CD4-positive, alpha-beta T cell (primary cell): ENCODE results near the gene CCSER1. TPM values are rescaled to one million over a fixed set of nuclear protein-coding genes. Genes with fewer than 3 reads are reported as not detected.
"Not testable (repeated sequence)": the region's sequence is repeated elsewhere in the genome, so short reads cannot be mapped to it uniquely, and the experiment has no call there.

ENCODE experiments used
- ATAC-seq: fragments of 200-7000 bp; cut with Tn5 transposase; one replicate; pipeline ENCODE4 v1.10.0; 2022; ENCODE audit warnings: mild to moderate bottlenecking; ENCODE audit not compliant: poor library complexity
- CTCF ChIA-PET: fragments of 350-600 bp; sonication (Branson Sonifier 250); formaldehyde crosslinking; loops from one replicate; lab custom pipeline; 2021; ENCODE audit warnings: antibody characterized with exemption, inconsistent platforms; lab: Charles Lee
- POLR2A ChIA-PET: fragments of 350-600 bp; sonication (Branson Sonifier 250); formaldehyde crosslinking; loops from one replicate; lab custom pipeline; 2021; ENCODE audit warnings: antibody characterized with exemption, inconsistent platforms; lab: Charles Lee
- DNase-seq, 14 experiments: peaks; one replicate each; pipeline ENCODE4 v3.0.0-alpha.2; 2013 to 2020; ENCODE audit warnings: mixed read lengths in 2 of 14
- H3K27ac ChIP-seq, 2 donors: one replicate each; pipeline versions ENCODE4 v1.5.1 to v1.7.0; 2013; ENCODE audit warnings: low read length in 2 of 2, low read depth in 1 of 2, mild to moderate bottlenecking in 1 of 2
- H3K27me3 ChIP-seq, 2 experiments: 1 replicate in 1 of 2; 2 replicates in 1 of 2; pipeline versions ENCODE4 v1.6.1 to v1.7.0; 2013; ENCODE audit warnings: low read length in 2 of 2, control low read depth in 1 of 2, mild to moderate bottlenecking in 1 of 2, moderate library complexity in 1 of 2; ENCODE audit not compliant: insufficient read depth in 2 of 2, control insufficient read depth in 1 of 2
- H3K36me3 ChIP-seq: one replicate; pipeline ENCODE4 v1.6.1; 2013; ENCODE audit warnings: low read length, control low read depth; ENCODE audit not compliant: insufficient read depth
- H3K4me1 ChIP-seq: one replicate; pipeline ENCODE4 v1.6.1; 2013; ENCODE audit warnings: low read length, control low read depth; ENCODE audit not compliant: insufficient read depth
- H3K4me3 ChIP-seq: one replicate; pipeline ENCODE4 v1.5.1; 2013; ENCODE audit warnings: mild to moderate bottlenecking, low read length, moderate library complexity
- H3K9me3 ChIP-seq, 2 experiments: 1 replicate in 1 of 2; 2 replicates in 1 of 2; pipeline versions ENCODE4 v1.6.1 to v1.7.0; 2013; ENCODE audit warnings: low read length in 2 of 2, mild to moderate bottlenecking in 2 of 2, control low read depth in 1 of 2, moderate library complexity in 1 of 2; ENCODE audit not compliant: control insufficient read depth in 1 of 2, insufficient read depth in 1 of 2
- H3K27ac Mint-ChIP-seq: one replicate; pipeline ENCODE4 v1.8.0; 2020; ENCODE audit warnings: mixed read lengths
- H3K27me3 Mint-ChIP-seq: one replicate; pipeline ENCODE4 v1.8.0; 2021; ENCODE audit warnings: mixed read lengths
- H3K36me3 Mint-ChIP-seq: one replicate; pipeline ENCODE4 v1.8.0; 2021; ENCODE audit warnings: low read depth, mixed read lengths
- H3K4me1 Mint-ChIP-seq: one replicate; pipeline ENCODE4 v1.8.0; 2021; ENCODE audit warnings: low read depth, mixed read lengths
- H3K4me3 Mint-ChIP-seq: one replicate; pipeline ENCODE4 v1.8.0; 2020; ENCODE audit warnings: mild to moderate bottlenecking, mixed read lengths
- H3K9me3 Mint-ChIP-seq: one replicate; pipeline ENCODE4 v1.8.0; 2020; ENCODE audit warnings: mixed read lengths
- intact Hi-C, 2 experiments: fragments of 100-400 bp; cut with DNase I in 1 of 2; cut with micrococcal nuclease in 1 of 2; formaldehyde crosslinking; loops; one replicate each; pipeline versions ENCODE4 v1.15.1 to v1.9.0; 2023 to 2025; cut with DNase I, micrococcal nuclease
- total RNA-seq, 174 experiments: library from RNA in 2 of 174; stranded (reverse) in 2 of 174; gene quantifications; one replicate each; pipeline ENCODE4 v1.2.3 and lab custom pipeline; 2021 to 2026
- TF ChIP-seq, protein P1 (sequence below): fragments of 200-600 bp; IDR thresholded peaks from one replicate; pipeline ENCODE4 v1.8.0; 2022; ENCODE audit warnings: antibody characterized with exemption, mild to moderate bottlenecking

The CCSER1 gene
- total RNA-seq, 2 experiments from 2014 or later = 0.36 to 0.71 TPM

DNA sequence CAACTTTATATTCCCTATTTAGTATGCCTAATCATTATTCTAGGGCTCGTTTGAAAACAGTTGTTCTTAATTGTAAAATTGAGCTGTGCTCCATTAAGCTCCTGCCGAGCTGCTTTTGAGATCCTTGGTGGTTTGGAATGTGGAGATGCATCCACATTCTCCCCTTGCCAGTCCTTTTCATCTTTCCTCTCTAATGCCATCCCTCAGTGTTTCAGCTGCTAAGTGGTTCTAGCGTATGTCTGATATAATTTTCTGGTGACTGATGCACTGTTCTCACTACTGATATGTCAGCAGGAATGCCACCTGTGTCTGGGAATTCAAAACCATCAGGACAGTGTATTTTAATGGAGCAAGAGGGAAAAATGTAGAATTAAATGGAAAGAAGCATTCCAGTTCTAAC is 1085.0 kb downstream of the CCSER1 start:
- Mint-ChIP-seq H3K27ac (no peak overlapping the region), H3K4me3 (no peak overlapping the region), H3K27me3 (no peaks in the 10 kb centered on the region), H3K36me3 (no peaks in the 10 kb centered on the region), H3K4me1 (no peaks in the 10 kb centered on the region), H3K9me3 (peaks cover 9% of the 10 kb centered on the region)
- no peaks in the 10 kb centered on the region for H3K36me3 ChIP-seq
- intact Hi-C loops = no loop called here
- no peaks in the 10 kb centered on the region for H3K4me1 ChIP-seq
- H3K27me3 ChIP-seq = no peaks in the 10 kb centered on the region
- DNase-seq = no peak
- no peak overlapping the region for H3K4me3 ChIP-seq
- ChIA-PET POLR2A (no interaction called here), CTCF (no interaction called here)
- TF ChIP-seq, protein P1, sequence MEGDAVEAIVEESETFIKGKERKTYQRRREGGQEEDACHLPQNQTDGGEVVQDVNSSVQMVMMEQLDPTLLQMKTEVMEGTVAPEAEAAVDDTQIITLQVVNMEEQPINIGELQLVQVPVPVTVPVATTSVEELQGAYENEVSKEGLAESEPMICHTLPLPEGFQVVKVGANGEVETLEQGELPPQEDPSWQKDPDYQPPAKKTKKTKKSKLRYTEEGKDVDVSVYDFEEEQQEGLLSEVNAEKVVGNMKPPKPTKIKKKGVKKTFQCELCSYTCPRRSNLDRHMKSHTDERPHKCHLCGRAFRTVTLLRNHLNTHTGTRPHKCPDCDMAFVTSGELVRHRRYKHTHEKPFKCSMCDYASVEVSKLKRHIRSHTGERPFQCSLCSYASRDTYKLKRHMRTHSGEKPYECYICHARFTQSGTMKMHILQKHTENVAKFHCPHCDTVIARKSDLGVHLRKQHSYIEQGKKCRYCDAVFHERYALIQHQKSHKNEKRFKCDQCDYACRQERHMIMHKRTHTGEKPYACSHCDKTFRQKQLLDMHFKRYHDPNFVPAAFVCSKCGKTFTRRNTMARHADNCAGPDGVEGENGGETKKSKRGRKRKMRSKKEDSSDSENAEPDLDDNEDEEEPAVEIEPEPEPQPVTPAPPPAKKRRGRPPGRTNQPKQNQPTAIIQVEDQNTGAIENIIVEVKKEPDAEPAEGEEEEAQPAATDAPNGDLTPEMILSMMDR = no peak
- peaks cover 0 to 6% of the 10 kb centered on the region in 2 experiments for H3K9me3 ChIP-seq
- no peak overlapping the region for H3K27ac ChIP-seq
- no peak for ATAC-seq

DNA sequence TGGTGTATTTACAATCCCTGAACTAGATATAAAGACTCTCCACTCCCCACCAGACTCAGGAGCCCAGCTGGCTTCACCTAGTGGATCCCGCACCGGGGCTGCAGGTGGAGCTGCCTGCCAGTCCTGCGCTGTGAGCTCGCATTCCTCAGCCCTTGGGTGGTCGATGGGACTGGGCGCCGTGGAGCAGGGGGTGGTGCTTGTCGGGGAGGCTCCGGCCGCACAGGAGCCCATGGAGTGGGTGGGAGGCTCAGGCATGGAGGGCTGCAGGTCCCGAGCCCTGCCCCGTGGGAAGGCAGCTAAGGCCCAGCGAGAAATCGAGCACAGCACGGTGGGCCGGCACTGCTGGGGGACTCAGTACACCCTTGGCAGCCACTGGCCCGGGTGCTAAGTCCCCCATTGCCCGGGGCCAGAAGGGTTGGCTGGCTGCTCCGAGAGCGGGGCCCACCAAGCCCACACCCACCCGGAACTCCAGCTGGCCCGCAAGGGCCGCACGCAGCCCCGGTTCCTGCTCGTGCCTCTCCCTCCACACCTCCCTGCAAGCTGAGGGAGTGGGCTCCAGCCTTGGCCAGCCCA is 1090.7 kb downstream of the CCSER1 start:
- H3K27ac ChIP-seq, H3K4me3 ChIP-seq, H3K4me1 ChIP-seq, DNase-seq, intact Hi-C loops, H3K27ac Mint-ChIP-seq, ATAC-seq, H3K4me3 Mint-ChIP-seq, H3K4me1 Mint-ChIP-seq, H3K9me3 Mint-ChIP-seq, H3K27me3 Mint-ChIP-seq, H3K36me3 ChIP-seq, H3K27me3 ChIP-seq, H3K36me3 Mint-ChIP-seq, POLR2A ChIA-PET: not testable (repeated sequence)
- CTCF ChIA-PET = interaction anchor here (0.6 kb wide), 1 partner anchor 329 kb away, joined by 4 read pairs; no protein-coding TSS in a partner anchor
- peaks cover 0 to 13% of the 10 kb centered on the region in 2 experiments for H3K9me3 ChIP-seq

DNA sequence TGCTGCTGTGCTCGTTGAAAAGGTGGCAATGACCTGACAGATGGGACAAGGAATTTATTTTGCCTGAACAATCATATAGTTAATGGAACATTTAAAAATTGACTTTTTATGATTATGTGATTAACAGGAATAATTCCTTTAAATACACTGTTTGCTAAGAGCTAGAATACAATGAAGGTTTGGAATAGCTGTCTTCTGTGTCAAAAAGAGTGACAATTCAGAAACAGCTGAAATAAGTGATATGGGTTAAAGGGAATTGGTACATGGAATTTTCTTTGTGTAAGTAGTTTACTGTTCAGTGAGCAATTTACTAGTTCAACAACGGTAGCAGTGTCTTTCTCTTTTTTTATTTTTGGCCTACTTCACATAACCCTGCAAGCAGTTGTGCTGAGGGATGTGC is 1093.1 kb downstream of the CCSER1 start:
- Mint-ChIP-seq H3K36me3 (no peaks in the 10 kb centered on the region), H3K27ac (no peak overlapping the region), H3K27me3 (no peaks in the 10 kb centered on the region), H3K4me1 (no peaks in the 10 kb centered on the region), H3K9me3 (peaks cover 7% of the 10 kb centered on the region), H3K4me3 (no peak overlapping the region)
- DNase-seq (no peak), ATAC-seq (no peak)
- Histone ChIP-seq H3K4me1 (no peaks in the 10 kb centered on the region), H3K4me3 (no peak overlapping the region), H3K36me3 (no peaks in the 10 kb centered on the region), H3K9me3 (peaks cover 0 to 13% of the 10 kb centered on the region in 2 experiments), H3K27me3 (no peaks in the 10 kb centered on the region), H3K27ac (no peak overlapping the region)
- CTCF ChIA-PET = no interaction called here
- POLR2A ChIA-PET = no interaction called here
- intact Hi-C loops = no loop called here
- TF ChIP-seq, protein P1 = no peak

DNA sequence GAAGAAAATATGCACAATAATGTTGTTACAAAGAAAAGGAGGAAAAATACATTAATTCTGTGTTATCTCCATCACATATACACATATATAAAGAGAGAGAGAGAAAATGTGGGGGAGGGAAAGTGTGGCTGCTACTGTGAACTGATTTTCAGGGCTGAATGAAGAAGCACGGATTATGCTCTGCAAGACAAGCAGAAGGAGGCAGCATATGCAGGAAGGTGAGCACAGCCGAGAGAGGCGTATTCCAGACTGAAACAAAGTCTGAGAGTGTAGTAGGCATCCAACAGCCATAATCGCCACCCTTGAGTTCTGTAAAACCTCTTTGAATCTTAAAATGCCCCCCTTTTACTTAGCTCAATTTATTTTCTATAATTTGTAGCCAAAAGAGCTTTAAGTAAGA is 1094.8 kb downstream of the CCSER1 start:
- intact Hi-C loops = no loop called here
- ATAC-seq = no peak
- TF ChIP-seq, protein P1 = no peak
- Histone ChIP-seq H3K4me3 (no peak overlapping the region), H3K9me3 (peaks cover 0 to 10% of the 10 kb centered on the region in 2 experiments), H3K27ac (no peak overlapping the region), H3K27me3 (no peaks in the 10 kb centered on the region), H3K36me3 (no peaks in the 10 kb centered on the region), H3K4me1 (no peaks in the 10 kb centered on the region)
- Mint-ChIP-seq H3K27me3 (no peaks in the 10 kb centered on the region), H3K4me3 (no peak overlapping the region), H3K36me3 (no peaks in the 10 kb centered on the region), H3K4me1 (no peaks in the 10 kb centered on the region), H3K9me3 (peaks cover 5% of the 10 kb centered on the region), H3K27ac (no peak overlapping the region)
- CTCF ChIA-PET = no interaction called here
- POLR2A ChIA-PET = no interaction called here
- DNase-seq = no peak
